D341Med (cell line): ENCODE data around the gene ARL17B.
"Not testable (repeated sequence)": the region's sequence is repeated elsewhere in the genome, so short reads cannot be mapped to it uniquely, and the experiment has no call there.

Source experiments
- DNase-seq: peaks from one replicate; pipeline ENCODE4 v3.0.0; 2012; ENCODE audit warnings: low spot score

ARL17B gene

DNA sequence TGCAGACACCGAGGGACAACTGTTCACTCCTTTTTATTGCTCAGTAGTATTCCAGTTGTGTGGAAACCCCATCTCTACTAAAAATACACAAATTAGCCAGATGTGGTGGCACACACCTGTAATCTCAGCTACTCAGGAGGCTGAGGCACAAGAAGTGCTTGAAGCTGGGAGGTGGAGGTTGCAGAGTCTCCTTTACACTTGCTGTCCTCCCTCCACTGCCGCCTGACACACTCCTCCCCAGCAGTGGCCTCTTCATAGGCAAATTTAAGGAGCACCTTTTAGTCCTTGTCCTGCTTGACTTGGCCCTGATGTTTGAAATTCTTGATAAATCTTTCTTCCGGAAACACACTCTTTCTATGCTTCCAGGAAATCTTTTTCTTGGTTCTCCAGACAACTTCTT lies 112.4 kb downstream of the ARL17B start:
- not testable (repeated sequence) for DNase-seq

DNA sequence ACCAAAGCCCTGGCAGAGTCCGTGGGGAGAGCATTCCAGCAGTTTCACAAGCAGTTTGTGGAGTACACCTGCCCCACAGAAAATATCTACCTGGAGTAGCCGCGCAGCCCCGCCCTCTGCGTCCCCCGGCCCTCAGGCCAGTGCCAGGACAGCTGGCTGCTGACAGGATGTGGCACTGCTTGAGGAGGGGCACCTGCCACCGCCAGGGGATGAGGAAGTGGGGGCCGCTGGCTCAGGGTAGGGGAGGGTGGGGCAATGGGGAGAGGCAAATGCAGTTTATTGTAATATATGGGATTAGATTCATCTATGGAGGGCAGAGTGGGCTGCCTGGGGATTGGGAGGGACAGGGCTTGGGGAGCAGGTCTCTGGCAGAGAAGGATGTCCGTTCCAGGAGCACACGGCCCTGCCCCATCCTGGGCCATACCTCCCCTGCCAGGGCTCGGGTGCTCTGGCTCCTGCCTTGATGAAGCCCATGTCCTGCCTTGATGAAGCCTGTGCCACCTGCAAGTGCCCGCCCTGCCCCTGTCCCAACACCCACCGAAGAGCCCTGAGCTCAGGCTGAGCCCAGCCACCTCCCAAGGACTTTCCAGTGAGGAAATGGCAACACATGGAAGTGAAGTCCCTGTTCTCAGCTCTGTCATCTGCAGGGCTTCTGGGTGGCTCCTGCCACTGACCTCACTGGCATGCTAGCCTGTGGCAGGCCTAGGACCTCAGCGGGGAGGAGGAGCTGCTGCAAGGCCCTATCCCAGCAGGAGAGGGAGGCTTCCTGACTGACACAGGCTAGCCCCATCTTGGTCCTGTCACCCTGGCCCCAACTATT lies 116.4 kb downstream of the ARL17B start:
- not testable (repeated sequence) for DNase-seq

DNA sequence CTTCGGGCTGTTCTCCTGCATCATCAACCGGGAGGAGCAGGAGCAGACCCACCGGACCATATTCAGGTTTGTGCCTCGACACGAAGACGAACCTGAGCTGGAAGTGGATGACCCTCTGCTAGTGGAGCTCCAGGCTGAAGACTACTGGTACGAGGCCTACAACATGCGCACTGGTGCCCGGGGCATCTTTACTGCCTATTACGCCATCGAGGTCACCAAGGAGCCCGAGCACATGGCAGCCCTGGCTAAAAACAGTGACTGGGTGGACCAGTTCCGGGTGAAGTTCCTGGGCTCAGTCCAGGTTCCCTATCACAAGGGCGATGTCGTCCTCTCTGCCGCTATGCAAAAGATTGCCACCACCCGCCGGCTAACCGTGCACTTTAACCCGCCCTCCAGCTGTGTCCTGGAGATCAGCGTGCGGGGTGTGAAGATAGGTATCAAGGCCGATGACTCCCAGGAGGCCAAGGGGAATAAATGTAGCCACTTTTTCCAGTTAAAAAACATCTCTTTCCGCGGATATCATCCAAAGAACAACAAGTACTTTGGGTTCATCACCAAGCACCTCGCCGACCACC lies 117.1 kb downstream of the ARL17B start:
- not testable (repeated sequence) for DNase-seq

DNA sequence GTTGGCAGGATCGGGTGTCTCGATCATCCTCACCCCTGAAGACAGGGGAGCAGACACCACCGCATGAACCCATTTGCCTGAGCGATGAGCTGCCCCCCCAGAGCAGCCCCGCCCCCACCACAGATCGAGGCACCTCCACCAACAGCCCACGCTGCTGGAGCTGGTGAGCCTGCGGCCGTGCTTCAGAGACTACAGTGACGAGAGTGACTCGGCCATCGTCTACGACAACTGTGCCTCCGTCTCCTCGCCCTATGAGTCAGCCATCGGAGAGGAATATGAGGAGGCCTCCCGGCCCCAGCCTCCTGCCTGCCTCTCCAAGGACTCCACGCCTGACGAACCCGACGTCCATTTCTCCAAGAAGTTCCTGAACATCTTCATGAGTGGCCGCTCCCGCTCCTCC lies 117.6 kb downstream of the ARL17B start:
- not testable (repeated sequence) for DNase-seq

DNA sequence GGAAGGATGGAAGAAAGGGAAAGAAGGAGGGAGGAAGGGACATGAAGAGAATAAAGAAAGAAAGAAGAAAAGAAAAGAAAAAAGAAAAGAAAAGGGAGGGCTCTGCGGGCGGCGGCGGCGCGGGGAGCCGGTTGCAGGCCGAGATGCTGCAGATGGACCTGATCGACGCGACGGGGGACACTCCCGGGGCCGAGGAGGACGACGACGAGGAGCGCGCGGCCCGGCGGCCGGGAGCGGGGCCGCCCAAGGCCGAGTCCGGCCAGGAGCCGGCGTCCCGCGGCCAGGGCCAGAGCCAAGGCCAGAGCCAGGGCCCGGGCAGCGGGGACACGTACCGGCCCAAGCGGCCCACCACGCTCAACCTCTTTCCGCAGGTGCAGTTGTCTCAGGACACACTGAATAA lies 118.1 kb downstream of the ARL17B start:
- not testable (repeated sequence) for DNase-seq

DNA sequence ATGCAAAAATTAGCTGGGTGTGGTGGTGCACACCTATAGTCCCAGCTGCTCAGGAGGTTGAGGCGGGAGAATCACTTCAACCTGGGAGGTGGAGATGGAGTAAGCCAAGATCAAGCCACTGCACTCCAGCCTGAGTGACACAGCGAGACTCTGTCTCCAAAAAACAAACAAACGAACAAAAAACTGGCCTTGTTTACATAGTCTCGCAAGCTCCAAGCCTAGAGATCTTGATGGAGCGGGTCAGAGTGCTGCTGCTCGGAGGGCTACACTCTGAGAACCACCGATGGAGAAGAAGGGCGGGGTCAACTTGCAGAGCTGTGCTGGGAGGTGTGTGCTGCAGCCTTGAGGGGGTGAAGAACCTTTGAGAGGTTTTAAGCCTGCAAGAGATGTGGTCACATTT lies 130.2 kb downstream of the ARL17B start:
- DNase-seq: not testable (repeated sequence)

DNA sequence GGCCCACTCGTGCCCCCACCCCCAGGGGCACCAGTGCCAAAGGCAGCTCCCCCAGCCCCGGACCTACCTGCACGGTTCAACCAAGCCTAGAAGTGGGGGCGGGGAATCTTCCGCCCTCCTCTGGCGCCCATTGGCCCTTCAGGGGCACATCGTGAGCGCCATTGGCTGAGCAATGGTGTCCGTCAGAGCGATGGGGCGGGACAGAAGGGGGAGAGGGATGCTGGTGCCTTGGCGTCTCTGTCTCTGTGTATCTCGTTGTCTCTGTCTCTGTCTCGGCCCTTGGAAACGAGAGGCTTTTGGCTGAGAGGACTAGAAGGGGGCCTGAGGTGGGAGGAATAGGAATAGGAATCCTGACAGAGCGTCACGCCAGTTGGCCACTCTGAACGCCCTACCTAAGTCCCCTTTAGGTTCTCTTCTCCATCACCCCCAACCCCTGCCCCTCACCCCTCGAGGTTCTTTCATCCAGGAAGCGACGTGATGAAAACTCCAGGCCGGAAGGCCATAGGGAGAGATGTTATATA lies 136.2 kb downstream of the ARL17B start:
- DNase-seq: peak; percentile 97

DNA sequence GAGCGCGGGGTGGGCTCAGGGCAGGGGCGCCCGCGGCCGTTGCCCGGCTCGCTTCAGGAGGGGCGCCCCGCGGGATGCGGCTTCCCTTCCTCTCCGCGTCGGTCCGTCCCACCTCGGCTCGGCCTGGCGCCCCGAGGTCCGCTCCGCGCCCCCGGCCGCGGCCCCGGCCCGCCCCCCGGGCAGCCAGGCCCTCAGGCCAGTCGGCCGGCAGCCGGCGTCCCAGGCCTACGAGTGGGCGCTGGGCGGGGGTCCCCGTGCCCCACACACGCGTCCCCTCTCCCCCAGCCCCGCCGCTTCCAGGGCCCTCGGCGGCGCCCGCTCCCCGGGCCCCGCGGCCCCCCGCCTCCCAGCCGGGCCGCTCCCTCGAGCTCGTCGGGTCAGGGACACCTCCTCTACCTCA lies 136.7 kb downstream of the ARL17B start:
- DNase-seq: peak; percentile 61
